DMS 273 treated with DMSO at 0.1 percent for 48 hours (cell line): ENCODE data around the gene KCND1.

ENCODE experiments used
- DNase-seq: peaks from one replicate; lab custom pipeline; 2025; lab: John Stamatoyannopoulos, UW

KCND1 gene

DNA sequence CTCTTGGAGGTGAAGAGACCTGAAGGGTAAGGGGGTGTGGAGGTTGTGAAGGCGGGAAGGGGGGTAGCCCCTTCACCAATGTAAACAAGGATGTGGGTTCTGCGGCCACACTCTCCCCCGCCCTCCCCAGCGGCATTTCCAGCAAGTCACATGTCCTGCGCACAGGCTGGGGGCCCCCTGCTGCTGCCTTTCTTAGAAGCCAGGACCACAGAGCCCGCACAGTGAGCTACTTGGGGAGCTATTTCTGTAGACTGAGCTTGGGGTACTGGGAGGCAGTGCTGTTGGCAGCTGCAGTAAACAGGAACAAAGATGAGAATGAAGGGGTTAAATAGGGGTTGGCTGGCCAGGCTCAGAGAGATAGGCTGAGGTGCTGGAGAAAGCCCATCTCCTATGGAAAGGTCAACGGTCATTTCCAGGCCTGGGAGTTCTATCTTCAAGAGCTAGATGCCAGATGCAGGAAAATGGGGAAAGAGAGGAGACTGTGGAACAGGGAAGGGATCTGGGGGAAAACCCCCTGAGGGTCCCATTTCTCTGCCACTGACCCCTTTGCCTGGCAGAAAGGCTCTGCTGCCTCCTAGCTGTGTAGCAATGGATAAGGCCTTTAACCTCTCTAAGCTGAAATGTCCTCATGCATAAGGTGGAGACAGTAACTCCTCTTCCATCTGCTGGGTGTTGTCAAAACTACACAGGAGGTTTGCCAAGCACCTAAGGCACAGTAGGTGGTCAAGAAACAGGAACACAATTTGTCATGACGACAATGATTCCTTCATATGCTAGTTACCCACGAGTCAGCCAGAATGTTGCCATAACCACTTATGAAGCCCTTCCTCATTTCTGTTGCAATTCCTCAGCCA is 34.4 kb downstream of the KCND1 start:
- DNase-seq, result no peak

DNA sequence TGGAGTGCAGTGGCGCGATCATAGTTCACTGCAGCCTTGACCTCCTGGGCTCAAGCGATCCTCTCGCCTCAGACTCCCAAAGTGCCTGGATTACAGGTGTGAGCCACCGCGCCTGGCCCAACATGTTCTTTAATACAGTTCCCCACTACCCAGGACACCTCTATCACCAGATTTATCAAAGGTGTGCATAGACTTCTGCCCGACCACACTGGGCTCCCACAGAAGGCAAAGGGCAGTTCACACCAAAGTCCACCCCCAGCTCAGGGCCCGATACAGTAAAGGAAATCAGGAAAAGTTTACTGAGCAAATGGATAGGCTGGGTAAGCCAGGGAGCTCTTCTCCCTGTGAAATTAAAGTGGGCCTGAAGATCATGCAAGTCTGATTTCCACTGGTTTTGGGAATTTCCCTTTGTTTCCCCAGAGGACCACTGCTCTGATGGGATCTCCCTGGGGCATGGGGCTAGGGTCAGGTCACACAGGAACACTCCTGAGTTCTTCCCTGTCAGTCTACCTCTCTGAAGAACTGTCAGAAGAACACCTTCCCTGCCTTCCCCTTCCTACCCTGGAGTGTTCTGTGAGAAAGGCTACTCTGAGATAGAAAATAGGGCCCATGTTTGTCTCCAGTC is 35.1 kb downstream of the KCND1 start:
- DNase-seq, result no peak

DNA sequence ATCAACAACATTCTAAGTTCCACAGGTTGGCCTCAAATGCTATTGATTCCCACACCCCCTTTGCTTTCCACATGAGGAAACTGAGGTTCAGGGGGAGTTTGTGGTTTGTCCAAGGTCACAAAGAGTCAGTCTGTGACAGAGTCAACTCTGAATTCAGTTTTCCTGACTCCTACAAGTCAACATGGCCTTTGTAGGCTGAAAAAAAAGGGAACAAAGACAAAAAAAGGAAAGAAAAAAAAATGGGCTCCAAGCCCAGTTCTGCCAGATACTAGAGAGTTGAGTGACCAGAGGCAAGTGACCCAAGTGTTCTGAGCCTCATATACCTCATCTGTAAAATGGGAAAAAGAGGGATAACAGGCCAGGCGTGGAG is 36.4 kb downstream of the KCND1 start:
- DNase-seq, result no peak

DNA sequence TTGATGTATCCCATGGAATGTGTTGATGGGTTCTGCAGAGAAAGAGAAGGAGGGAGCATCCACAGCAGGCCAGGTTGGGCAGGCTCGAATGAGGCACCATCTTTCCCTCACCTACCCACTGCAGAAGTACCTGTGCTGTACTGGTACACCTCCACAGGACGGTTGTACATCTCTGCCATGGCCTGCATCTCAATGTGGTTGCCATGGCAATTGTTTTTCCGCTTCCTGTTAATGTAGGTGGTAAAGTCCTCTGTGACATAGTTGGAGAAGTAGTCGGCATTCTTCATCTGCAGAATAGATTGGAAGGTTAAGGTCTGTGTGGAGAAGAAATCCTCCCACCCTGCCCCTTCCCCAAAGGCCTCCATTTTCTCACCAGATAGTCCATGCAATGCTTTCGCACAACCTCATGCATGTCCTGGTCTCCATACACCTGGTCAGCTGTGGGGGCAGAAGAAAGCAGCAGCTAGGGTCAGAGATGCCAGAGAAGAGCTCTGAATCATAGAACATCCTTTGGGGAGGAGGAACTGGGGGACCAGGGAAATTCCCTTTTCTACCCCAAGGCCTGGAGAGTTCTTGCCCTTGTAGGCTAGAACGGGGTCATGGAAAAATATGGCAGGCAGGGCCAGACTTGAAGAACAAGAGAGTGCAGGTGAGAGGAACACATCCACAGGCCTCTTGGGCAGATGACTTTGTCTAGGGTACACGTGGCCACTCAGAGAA is 36.9 kb downstream of the KCND1 start:
- no peak for DNase-seq

DNA sequence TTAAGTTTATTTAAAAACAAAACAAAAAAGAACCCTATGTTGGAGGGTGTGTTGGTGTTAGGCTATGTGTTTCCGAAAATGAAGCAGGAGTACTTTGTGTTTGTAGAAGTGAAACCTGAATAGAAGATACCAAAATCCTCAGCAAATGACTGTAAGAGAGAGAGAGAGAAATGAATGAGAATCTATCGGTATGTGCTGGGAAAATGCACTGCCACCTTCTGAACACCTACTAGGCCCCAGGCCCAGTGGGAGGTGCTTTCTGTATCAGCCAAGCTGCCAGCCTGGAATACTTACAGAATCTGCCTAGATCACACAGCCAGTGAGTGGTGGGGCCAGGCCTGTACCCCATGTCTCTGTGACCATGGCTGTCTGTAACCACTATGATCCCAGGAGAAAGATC is 37.9 kb downstream of the KCND1 start:
- no peak for DNase-seq

DNA sequence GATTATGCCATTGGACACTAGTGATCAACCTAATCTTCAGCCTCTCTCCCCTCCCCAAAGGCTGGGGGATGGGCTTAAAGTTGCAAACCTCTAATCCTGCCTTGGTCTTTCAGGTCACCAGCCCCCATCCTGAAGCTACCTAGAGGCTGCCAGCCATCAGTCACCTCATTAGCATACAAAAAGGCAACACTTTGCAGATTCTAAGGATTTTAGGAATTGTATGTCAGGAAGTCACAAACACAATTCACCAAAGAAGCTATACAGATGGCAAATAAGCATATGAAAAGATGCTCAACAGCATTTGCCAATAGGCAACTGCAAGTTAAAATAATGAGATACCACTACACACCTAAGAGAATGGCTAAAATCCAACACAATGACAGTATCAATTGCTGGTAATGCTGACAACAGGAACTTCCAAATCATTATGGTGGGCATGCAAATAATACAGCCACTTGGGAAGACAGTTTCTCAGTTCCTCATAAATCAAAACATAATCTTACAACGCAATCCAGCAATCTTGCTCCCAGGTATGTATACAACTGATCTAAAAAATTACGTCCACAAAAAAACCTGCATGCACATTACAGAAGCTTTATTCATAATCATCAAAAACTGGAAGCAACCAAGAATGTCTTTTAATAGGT is 43.8 kb downstream of the KCND1 start:
- no peak for DNase-seq

DNA sequence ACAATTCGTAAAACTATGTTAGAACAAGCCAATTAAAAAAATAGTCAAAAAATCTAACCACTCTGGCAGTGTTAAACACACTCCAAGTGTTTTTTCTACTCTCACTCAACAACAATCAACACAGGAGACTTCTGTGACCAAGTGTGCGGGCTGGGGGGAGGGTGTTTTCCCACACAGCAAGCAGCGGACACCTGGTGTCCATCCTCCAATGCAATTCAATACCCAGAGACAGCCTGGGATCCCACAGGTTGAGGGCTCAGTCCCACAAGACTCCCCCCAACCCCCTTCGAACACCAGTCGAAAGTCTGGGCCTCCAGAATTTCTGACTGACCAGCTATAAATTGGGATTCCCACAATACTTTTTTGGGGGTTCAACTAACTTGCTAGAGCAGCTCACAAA is 44.5 kb downstream of the KCND1 start:
- no peak for DNase-seq

DNA sequence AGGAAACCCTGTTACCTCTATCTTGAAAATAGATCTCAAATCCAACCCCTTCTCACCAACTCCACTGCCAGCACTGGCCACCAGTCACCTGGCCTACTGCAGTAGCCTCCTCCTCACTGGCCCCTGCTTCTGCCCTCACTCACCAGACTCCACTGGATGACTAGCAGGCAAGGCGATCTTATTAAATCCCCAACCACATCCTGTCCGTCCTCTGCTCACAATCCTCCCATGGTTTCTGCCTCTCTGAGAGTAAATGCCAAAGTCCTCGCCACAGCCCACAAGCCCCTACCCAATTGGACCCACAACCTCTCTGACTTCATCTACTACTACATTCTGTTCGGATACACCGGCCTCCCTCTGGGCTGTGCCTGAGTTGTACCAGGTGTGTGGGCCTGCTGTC is 47.4 kb downstream of the KCND1 start:
- no peak for DNase-seq

DNA sequence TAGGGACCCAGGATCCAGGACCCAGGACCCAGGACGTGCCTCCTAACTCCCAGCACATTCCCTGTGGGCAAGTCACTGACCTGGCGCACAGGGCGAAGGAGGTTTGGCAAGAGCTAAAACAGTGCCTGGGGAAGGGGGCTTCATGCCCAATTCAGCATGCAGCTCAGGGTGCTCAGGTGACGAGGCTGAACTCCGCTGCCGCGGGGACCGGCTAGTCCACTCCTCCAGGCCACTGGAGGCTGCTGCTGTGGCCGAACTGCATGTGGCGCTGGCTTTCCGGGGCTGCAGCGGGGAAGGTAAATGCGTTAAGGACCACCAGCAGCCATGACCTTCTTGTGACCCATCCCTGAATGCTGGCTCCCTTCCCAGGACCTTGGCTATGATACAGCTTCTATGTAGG is 47.9 kb downstream of the KCND1 start:
- DNase-seq, result no peak

DNA sequence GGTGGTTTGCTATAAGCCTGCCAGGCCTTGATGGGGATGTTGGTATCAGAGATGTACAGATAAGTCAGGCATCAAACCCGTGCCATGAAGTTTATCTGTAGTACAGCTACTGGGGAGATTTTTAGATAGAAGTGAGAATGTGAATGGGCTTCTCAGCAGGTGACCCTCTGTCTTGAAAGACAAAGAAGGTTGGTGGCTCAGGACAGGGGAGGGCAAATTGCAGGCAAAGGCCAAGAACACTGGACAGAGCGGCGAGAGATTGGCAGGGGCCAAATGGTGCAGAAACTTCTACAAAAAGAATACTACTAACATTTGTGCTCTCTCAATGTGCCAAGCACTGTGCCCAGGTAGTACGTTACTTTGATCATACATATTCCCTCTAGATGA is 50.9 kb downstream of the KCND1 start:
- DNase-seq, result no peak

DNA sequence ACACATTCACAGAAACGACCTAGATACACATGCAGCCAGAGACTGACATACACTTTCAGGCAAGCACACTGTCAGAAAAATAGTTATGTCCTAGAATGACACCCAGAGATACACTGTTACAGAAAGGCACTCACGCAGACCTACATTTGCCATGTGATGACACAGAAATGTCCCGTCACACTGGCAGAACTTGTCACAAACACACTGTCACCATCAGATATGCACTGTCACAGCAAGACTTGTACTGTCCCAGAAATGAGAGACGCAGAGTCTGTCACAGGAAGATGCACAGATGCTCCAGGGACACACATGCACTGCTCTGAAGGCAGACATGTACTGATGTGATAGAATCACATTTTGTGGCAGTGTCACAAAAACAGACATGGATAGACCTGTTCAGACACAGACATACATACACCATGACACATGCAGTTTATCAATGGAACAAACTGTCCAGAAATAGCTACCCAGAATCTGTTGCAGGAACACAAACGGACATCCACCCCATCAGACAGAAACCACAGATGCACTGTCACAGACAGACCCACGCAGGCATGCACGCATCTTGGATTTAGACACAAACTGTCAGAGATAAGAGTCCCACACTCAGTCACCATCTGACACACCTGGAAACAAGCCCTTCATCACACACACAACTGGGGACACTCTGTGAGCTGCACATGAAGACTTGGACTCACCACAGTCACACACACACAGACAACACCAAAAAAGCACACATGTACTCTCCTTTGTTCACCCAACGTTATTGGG is 51.5 kb downstream of the KCND1 start:
- no peak for DNase-seq

DNA sequence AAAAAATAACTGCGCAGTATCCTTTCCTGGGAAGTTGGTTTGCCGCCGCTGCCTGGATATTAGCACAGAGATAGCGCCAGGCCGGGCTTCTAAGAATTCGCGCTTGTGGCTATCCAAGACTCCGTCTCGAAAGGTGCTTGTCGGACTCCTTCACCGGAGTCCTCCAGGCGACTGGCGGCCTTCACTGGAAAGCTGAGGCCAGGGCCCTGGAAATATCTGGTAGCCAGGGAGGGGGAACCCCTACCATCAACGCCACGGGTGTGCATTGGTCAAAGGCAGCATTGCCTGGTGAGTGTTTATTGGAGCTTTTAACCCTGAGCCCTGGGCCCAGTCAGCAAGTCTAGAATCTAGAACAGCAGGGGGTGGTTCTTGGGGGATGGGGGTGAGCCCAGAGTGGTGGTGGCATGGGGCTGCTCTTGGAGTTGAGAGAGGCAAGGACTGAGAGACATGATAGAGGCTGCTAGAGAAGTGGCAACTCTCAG is 52.2 kb downstream of the KCND1 start:
- DNase-seq, result no peak

DNA sequence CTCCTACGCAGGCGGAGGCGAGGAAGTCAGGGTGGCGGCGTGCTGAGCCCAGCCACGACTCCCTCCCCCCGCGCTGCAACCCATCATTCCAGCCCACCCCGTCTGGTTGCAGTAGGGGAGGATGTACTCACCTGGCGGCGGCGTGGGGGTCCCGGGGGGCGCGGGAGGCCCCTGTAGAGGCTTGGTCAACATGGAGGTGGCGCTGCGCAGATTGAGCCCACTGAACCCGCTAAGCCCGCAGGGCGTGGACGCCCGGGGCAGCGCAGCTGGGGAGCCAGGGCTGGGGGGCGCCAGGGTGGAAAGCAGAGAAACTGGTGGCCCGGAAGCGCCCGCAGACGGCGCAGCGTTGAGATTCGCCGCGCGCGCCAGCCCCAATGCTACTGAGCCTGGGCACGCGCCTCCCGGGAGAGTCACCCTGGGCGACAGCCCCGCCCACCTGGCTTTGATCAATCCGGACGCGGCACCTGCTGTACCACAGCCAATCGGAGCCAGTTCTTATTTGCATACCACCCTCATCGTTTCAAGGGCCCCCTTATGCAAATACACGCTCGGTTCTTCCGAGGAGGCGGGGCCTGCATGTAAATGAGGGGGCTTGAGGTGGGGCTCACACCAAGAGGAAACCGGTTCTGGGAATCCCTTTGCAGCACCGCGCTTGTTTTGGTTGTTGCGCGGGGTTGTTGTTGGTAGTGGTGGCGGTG is 52.9 kb downstream of the KCND1 start, which contains the start of gene PIM2:
Gene PIM2, minus strand, starts transcription at position 382 of the 698 bp plus-strand sequence. Its CDS starts 190 bp downstream, at position 192.
- DNase-seq, result peak; percentile 94

DNA sequence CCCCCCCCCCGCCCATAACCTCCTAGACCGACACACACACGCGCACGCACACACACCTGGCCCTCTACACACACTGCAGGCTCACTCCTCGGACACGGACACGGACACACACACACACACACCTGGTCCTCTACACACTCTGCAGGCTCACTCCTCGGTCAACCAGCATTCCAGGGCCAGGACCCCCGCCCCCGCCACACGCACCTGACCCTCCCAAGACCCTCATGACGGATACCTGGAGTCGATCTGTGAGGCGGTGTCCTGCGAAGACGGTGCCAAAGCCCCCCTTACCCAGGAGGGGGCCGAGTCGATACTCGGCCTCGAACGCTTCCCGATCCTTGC is 53.4 kb downstream of the KCND1 start:
- no peak for DNase-seq

DNA sequence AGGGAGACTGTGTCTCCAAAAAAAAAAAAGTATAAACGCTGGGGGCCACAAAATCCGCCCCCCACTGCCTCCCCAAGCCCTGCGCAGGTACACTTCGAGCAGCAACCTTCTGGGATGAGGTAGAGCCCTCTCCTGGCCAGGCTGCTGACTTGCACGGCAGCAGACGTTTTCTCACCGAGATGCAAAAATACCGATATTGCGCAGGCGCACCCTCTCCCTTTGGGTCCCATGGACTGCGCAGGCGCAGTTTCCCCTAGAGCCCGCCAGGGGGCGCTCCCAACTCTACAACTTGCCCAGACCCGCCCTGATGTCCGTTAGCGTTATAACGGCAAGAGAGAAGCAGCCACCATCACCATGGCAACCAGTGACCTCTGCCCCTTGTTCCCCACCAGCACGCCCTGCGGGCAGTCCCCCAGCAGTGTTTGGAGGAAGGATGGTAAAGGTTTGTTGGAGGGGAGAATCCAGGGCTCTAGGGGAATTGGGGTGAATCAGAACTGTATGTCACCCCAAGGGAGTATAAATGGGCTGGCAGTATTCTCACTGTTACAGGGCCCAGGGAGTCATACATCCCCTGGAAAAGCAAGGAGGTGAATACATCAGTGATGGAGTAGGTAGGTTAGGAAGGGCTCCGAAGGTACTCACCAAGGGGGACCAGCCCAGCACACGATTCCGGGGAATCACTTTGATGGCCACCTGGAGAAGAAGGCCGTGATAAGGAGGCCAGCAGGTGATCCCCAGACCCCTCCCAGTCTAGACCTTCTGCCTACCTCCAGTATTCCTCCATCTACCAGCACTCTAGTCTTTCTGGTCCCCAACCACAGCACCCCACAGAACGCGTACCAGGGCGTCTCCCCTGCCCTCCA is 54.3 kb downstream of the KCND1 start:
- peak; percentile 66 for DNase-seq

DNA sequence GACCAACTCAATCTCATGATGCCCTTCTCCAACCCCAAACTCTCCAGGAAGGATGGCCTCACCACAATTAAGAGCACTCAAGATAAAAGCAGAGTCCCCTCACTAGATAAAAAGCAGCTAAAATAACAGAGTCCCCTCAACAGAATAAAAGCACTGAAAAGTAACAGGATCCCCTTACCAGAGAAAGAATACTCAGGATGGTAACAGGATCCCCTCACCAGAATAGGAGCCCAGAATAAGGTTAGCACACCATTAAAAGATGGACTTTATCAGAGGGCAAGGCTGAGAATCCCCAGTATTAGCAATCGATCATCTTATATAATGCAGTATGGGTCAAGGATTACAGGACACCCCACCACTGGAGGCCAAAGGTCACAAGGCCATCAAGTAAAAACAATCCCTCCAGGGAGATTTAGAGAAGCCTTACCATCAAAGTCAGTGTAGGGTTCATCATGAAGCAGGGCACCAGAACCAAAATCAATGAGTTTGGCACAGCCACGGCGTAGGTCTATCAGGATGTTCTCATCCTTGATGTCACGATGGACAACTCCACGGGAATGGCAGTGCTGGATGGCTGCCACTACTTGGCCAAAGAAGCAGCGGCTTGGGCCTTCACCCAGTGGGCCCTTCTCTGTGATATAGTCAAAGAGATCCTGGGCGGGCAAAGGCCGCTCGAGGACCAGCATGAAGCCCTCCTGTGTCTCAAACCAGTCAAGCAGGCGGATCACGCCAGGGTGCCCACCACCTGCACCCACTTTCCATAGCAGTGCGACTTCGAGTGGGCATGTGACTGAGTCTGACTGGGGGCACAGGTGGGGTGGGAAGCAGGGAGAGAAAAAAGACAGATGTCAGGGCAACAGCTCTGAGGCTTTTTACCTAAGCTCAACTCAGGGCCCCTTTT is 56.8 kb downstream of the KCND1 start:
- no peak for DNase-seq

DNA sequence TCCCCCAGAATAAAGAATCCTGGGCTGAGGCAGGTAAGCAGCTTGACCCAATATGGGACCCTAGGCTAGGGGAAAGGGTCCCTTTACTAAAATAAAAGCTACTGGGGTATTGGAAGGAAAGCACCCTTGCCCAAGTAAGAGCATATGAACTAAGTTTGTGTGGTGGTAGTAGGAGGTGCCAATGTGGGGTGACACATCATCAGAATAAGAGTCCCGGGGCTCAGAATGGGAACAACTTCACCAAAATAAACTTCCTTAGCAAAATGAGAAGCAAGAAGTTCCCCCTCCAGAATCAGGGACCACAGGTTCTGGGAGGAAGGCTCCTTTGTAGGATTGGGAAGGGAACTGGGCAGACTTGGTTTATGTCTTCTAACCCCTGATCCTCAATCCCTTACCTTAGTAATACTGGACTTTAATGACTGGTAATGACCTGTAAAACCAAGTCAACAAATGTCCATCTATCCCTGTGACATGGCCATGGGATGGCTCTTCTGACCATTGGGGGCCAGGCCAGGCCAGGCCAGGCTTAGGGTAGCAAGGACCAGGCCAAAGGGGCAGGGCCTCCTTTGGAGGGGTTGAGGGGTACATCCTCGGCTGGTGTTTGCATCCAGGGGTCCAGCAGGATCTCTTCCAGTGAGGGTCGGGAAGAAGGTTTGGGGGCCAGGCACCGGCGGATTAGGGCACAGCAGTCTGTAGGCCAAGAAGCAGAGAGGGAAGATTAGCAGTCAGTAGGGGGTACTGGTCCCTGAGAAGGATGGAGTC is 57.9 kb downstream of the KCND1 start:
- no peak for DNase-seq
